Adrenal gland (tissue), 5 donors: ENCODE measurements around the gene GID4.

Source experiments
- POLR2A ChIP-seq, 2 donors: fragments of 450-650 bp; IDR thresholded peaks; one replicate each; pipeline ENCODE4 v1.6.1; 2017; ENCODE audit warnings: antibody characterized with exemption in 2 of 2, mild to moderate bottlenecking in 2 of 2, moderate library complexity in 1 of 2
- TF ChIP-seq, protein P1 (sequence below), 6 experiments: fragments of 450-650 bp in 4 of 6; fragments of 200-600 bp in 2 of 6; sonication (generic) in 1 of 6; IDR thresholded peaks; 1 replicate in 5 of 6; 2 replicates in 1 of 6; pipeline versions ENCODE4 v1.5.1 to v1.8.0; 2016 to 2021; ENCODE audit warnings: antibody characterized with exemption in 6 of 6, mild to moderate bottlenecking in 2 of 6, moderate library complexity in 1 of 6
- donor health status: DM: no; HTN: no; CAD: no.

DNA sequence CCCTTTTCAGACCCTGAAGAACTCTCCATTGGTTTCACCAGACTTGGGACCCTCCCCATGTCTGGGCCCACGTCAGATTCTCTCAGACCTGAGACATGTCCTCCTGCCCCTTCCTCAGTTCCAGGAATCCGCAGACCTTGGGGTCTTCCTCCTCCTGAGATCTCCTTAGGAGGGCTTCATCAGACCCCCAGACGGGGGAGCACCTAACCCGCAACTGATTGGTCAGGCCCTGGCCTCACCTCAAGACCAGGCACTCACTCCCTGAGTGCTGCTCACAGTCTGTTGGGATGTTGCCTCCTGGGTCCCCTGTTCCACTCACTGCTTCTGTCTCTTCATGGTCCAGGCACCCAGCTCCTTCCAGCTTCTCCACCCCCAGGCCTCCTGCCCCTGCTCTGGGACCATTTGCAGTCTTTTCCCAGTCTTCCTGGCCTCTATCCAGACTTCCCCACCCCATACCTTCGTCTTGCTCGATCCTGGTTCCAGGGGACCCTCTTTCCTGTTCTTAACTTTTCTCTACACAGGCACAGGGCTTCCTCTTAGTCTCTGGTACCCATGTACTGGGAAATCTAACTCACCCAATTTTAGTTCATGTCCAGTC, 1.2 kb downstream of the GID4 start:
- TF ChIP-seq, protein P1, sequence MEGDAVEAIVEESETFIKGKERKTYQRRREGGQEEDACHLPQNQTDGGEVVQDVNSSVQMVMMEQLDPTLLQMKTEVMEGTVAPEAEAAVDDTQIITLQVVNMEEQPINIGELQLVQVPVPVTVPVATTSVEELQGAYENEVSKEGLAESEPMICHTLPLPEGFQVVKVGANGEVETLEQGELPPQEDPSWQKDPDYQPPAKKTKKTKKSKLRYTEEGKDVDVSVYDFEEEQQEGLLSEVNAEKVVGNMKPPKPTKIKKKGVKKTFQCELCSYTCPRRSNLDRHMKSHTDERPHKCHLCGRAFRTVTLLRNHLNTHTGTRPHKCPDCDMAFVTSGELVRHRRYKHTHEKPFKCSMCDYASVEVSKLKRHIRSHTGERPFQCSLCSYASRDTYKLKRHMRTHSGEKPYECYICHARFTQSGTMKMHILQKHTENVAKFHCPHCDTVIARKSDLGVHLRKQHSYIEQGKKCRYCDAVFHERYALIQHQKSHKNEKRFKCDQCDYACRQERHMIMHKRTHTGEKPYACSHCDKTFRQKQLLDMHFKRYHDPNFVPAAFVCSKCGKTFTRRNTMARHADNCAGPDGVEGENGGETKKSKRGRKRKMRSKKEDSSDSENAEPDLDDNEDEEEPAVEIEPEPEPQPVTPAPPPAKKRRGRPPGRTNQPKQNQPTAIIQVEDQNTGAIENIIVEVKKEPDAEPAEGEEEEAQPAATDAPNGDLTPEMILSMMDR (IDR thresholded peaks at IDR 0.05) = no peak
- no peak for TF ChIP-seq POLR2A (IDR thresholded peaks at IDR 0.05)
